ENCODE data around the gene PSTPIP2. TPM values are rescaled to one million over a fixed set of nuclear protein-coding genes. Genes with fewer than 3 reads are reported as not detected.

Gene PSTPIP2
- total RNA-seq, 1 experiment from 2014 or later = 3.3 TPM

DNA sequence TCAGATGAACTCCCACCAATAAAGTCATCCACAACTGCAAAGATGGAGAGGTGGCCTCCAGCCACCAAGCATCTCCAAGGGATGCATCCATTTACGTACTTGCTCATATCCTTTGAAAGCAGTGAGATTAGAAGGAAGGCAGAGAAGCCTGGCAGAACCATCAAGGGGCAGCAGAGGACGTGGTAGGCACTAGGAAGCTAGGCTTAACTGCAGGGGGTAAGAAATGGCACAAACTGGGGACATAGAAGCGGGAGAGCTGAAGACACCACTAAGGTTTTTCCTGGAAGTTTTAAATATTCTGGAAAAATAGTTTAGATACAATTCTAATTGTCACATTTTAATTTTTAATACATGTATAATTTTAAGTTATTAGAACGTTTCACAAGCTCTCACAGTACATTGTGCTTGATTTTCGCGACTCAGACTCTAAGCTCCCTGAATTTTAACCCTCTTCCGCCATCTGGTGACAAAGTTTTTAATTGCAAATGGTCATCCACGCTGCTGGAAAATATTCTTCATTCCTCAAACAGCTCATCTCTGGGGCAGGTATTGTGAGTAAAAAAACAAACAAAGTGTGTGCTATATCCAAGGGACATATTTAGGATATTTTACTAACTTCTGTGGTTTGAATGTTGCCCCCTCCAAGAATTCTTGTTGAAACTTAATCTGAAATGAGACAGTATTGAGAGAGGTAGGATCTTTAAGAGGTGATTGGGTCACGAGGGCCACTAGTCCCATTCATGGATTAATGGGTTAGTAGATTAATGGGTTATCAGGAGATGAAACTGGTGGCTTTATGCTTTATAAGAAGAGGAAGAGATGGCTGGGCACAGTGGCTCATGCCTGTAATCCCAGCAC, 1.6 kb upstream of the PSTPIP2 start:
- Mint-ChIP-seq H3K9me3 (no peaks in the 10 kb centered on the region; a peak in 1 of 5 replicates), H3K36me3 (ENCODE audit: insufficient read depth in 1 of 3, low read depth in 3 of 3) (peaks cover 0 to 19% (median 7%) of the 10 kb centered on the region in 3 experiments; a peak in 3 of 7 replicates), H3K4me1 (peaks cover 8% of the 10 kb centered on the region in 2 experiments; a peak in 3 of 4 replicates), H3K27ac (no peak overlapping the region), H3K4me3 (no peak overlapping the region; a peak in 1 of 5 replicates), H3K27me3 (ENCODE audit: low read depth) (peaks cover 30% of the 10 kb centered on the region)
- Histone ChIP-seq H2BK12ac (ENCODE audit: insufficient read length, low read depth, low read length) (no peak overlapping the region), H3K4ac (ENCODE audit: low read depth, low read length) (no peak overlapping the region), H4K91ac (ENCODE audit: insufficient read length, low read depth, low read length) (no peak overlapping the region), H4K5ac (ENCODE audit: insufficient read length, low read depth, low read length) (no peak overlapping the region), H2BK120ac (ENCODE audit: low read depth, low read length, poor library complexity, severe bottlenecking) (no peak overlapping the region), H3K56ac (ENCODE audit: insufficient read length, low read depth, low read length) (no peak overlapping the region), H3K23me2 (ENCODE audit: insufficient read length, low read depth, low read length, poor library complexity, severe bottlenecking) (peaks cover 10% of the 10 kb centered on the region), H3T11ph (ENCODE audit: low read length) (no peak overlapping the region), H4K8ac (replicated peaks; ENCODE audit: insufficient read length, low read depth, low read length) (no peak overlapping the region), H2BK15ac (ENCODE audit: low read depth, low read length) (no peak overlapping the region), H3K4me1 (ENCODE audit: insufficient read depth, low read length) (no peaks in the 10 kb centered on the region), H2BK20ac (ENCODE audit: low read depth, low read length, poor library complexity, severe bottlenecking) (no peak overlapping the region), H3K9me3 (ENCODE audit: control insufficient read depth, low read depth, low read length) (no peaks in the 10 kb centered on the region), H2AK5ac (ENCODE audit: insufficient read length, low read length) (no peak overlapping the region), H2AFZ (ENCODE audit: low read length) (no peak overlapping the region), H3K18ac (ENCODE audit: insufficient read length, low read depth, low read length) (no peak overlapping the region), H3K27ac (ENCODE audit: insufficient read length, low read depth, low read length) (no peak overlapping the region), H2BK5ac (ENCODE audit: insufficient read length, low read length) (no peak overlapping the region), H3K4me2 (ENCODE audit: insufficient read depth, insufficient read length, low read length) (no peak overlapping the region), H3K79me1 (ENCODE audit: insufficient read depth, low read depth, low read length, poor library complexity, severe bottlenecking) (no peaks in the 10 kb centered on the region), H4K20me1 (ENCODE audit: control insufficient read depth, insufficient read depth, insufficient read length) (no peaks in the 10 kb centered on the region), H3K14ac (ENCODE audit: insufficient read depth, low read length) (no peak overlapping the region), H3K27me3 (ENCODE audit: insufficient read depth, low read length) (peaks cover 5% of the 10 kb centered on the region), H3K9ac (ENCODE audit: extremely low read depth, insufficient read length, low read length) (no peak overlapping the region), H3K23ac (ENCODE audit: insufficient read length, low read depth, low read length) (no peak overlapping the region), H3K79me2 (ENCODE audit: insufficient read depth, low read length) (no peaks in the 10 kb centered on the region)
- no CpG with 5 or more reads among the region's 9 CpGs for WGBS (ENCODE audit: extremely low coverage, insufficient read length, low lambda C conversion rate)
- TF ChIP-seq CTCF (conservative IDR thresholded peaks at IDR 0.05) = peak; percentile 78
- no peak for DNase-seq
